ENCODE results near the gene KRTAP5-2. TPM values are rescaled to one million over a fixed set of nuclear protein-coding genes. Genes with fewer than 3 reads are reported as not detected.

The KRTAP5-2 gene
- total RNA-seq, 3 donors from 2014 or later: not detected

DNA sequence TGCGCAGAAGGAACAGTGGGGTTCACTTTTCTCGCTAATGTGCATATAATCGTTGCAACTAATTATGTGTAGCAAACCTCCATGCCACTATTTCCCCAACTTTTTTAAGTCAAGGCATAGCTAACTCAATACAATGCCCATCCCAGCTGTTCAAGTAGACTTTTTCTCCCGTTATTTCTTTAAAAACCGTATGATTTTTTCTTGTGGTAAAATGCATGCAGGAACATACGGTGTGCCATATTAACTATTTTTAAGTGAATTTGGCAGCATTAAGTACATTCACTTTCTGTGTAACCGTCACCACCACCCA lies 23.2 kb downstream of the KRTAP5-2 start:
- peak overlapping the region in 2 of 3 donors; percentile 60 to 77 for H3K4me3 ChIP-seq
- intact Hi-C loops (cut with DNase I; ENCODE audit: low total_unique reads): no loop called here

DNA sequence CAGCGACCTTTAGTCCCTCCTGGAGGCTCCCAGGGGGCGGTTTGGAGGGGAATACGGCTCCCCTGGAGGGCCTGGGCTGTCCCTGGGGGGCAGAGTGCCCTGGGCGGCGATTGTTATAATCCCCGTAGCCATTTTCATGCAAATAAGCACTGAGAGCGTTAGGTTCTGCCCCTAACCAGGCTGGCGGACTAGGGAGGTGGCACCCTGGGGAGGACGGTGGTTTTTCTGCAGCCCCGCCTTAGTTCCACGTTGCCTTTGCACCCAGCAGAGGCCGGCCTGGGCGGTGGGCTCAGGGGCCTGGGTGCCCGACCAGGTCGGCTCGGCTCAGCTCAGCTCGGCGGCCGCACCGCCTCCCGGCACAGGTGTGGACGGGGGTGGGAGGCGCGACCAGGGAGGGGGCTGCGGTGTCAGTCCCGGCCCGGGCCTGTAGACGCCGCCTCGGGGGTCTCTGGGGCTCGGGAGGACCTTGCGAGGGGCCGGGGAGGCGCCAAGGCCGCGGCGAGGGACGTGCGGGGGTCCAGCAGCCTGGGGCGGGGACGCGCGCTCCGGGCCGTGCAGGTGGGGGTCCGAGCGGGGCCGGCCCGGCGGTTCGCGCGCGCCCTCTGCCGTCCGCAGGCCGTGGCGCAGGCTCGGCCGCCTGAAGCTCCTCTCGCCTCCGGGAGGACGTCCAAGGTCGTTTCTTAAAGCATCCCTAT lies 23.7 kb downstream of the KRTAP5-2 start:
- Histone ChIP-seq H3K36me3 (no peaks in the 10 kb centered on the region), H3K4me3 (peak overlapping the region; percentile 1 to 77 (median 60)), H3K27ac (peak overlapping the region; percentile 75 to 92), H3K4me1 (peaks cover 0 to 7% of the 10 kb centered on the region in 2 donors), H3K9me3 (peaks cover 0 to 9% of the 10 kb centered on the region in 2 donors), H3K27me3 (peaks cover 0 to 15% of the 10 kb centered on the region in 2 donors)
- DNase-seq (ENCODE audit: low spot score in 2 of 2): peak in 1 of 2 donors; percentile 36
- no peak for TF ChIP-seq POLR2AphosphoS5 (IDR thresholded peaks at IDR 0.05)
- TF ChIP-seq, protein P1, sequence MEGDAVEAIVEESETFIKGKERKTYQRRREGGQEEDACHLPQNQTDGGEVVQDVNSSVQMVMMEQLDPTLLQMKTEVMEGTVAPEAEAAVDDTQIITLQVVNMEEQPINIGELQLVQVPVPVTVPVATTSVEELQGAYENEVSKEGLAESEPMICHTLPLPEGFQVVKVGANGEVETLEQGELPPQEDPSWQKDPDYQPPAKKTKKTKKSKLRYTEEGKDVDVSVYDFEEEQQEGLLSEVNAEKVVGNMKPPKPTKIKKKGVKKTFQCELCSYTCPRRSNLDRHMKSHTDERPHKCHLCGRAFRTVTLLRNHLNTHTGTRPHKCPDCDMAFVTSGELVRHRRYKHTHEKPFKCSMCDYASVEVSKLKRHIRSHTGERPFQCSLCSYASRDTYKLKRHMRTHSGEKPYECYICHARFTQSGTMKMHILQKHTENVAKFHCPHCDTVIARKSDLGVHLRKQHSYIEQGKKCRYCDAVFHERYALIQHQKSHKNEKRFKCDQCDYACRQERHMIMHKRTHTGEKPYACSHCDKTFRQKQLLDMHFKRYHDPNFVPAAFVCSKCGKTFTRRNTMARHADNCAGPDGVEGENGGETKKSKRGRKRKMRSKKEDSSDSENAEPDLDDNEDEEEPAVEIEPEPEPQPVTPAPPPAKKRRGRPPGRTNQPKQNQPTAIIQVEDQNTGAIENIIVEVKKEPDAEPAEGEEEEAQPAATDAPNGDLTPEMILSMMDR (IDR thresholded peaks at IDR 0.05): peak in 1 of 3 donors; percentile 89
- intact Hi-C loops (cut with DNase I; ENCODE audit: low total_unique reads): no loop called here

More for the DNA sequence above, 23.2 kb downstream of the KRTAP5-2 start:
- Histone ChIP-seq H3K27me3 (peaks cover 0 to 15% of the 10 kb centered on the region in 2 donors), H3K4me1 (peaks cover 0 to 7% of the 10 kb centered on the region in 2 donors), H3K9me3 (peaks cover 0 to 9% of the 10 kb centered on the region in 2 donors), H3K27ac (peak overlapping the region in 1 of 2 donors; percentile 92), H3K36me3 (no peaks in the 10 kb centered on the region)
- no peak for DNase-seq (ENCODE audit: low spot score in 2 of 2)
- TF ChIP-seq POLR2AphosphoS5 (IDR thresholded peaks at IDR 0.05): no peak
- no peak for TF ChIP-seq POLR2A (IDR thresholded peaks at IDR 0.05)
- TF ChIP-seq, protein P1 (IDR thresholded peaks at IDR 0.05): peak in 2 of 3 donors; percentile 23 to 44

DNA sequence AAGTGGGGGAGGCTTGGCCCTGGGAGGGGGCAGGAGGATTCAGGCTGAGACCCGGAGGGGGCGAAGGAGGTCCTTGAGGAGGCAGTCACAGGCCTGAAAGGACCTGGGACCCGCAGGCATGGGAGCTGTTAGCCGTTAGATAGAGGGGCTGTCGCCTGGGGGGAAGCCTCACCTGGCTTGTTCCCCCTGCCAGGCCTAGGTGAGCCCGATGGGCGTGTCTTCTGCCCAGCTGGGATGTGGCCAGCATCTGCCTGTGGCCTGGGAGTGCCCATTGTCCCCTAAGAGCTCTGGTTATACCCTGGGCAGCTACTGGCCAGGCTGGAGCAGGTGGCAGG lies 24.2 kb downstream of the KRTAP5-2 start:
- peak in 1 of 2 donors; percentile 71 for DNase-seq (ENCODE audit: low spot score in 2 of 2)
- H3K27ac ChIP-seq: peak overlapping the region; percentile 75 to 92

DNA sequence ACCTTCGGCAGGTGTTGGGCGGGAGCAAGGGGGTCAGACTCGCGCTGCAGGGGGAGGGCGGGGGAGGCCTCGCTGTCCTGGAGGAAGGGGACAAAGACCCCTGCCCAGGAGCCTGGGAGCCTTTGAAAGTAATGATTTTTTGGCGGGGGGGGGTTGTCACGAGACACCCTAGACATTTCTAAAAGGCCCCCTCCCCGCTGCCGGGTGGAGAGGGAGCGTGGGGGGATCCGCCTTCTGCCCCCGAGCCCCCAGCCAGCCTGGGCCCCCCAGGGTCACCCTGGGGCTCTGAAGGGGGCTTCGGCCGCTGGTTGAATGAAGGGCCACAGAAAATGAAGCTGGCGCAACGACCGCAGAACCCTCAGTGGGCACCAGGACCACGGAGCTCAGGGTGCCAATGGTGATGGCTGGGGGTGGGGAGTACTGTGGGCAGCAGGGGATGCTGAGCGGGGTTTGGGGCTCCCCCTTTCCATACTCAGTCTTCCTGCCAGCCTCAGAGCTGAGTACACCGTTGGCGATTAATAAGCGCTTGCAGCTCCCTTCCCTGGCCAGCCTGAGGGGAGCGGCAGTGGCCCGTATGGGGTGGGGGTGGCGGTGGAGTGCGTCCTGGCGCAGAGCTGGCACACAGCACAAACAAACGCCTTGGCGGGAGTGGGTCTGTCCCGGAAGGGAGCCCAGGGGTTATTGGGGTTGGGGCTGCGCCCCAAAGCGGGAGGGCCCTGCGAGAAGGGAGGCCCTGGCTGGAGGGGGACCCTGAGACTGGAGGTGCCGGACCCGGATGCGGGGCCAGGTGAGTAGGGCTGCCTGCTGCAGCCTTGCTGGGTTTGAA lies 24.8 kb downstream of the KRTAP5-2 start:
- Histone ChIP-seq H3K36me3 (no peaks in the 10 kb centered on the region), H3K4me1 (peaks cover 0 to 7% of the 10 kb centered on the region in 2 donors), H3K27me3 (peaks cover 0 to 15% of the 10 kb centered on the region in 2 donors), H3K27ac (peak overlapping the region; percentile 75 to 92), H3K4me3 (peak overlapping the region; percentile 40 to 77 (median 60)), H3K9me3 (peaks cover 0 to 4% of the 10 kb centered on the region in 2 donors)
- peak in 1 of 2 donors; percentile 47 for DNase-seq (ENCODE audit: low spot score in 2 of 2)
- intact Hi-C loops (cut with DNase I; ENCODE audit: low total_unique reads): no loop called here
- TF ChIP-seq, protein P1 (IDR thresholded peaks at IDR 0.05): no peak
- TF ChIP-seq POLR2AphosphoS5 (IDR thresholded peaks at IDR 0.05) (no peak), POLR2A (IDR thresholded peaks at IDR 0.05) (no peak)

More for the DNA sequence above, 24.2 kb downstream of the KRTAP5-2 start:
- H3K27me3 ChIP-seq: peaks cover 0 to 15% of the 10 kb centered on the region in 2 donors
- TF ChIP-seq, protein P1 (IDR thresholded peaks at IDR 0.05): no peak
- TF ChIP-seq POLR2AphosphoS5 (IDR thresholded peaks at IDR 0.05) (no peak), POLR2A (IDR thresholded peaks at IDR 0.05) (no peak)
- H3K9me3 ChIP-seq: peaks cover 0 to 9% of the 10 kb centered on the region in 2 donors
- H3K4me1 ChIP-seq: peaks cover 0 to 7% of the 10 kb centered on the region in 2 donors
- H3K4me3 ChIP-seq: peak overlapping the region in 2 of 3 donors; percentile 60 to 77
- intact Hi-C loops (cut with DNase I; ENCODE audit: low total_unique reads): no loop called here
- no peaks in the 10 kb centered on the region for H3K36me3 ChIP-seq

Measured in breast epithelium (tissue), 4 donors.